B cell (primary cell): ENCODE data around the gene KCNT1. TPM values are rescaled to one million over a fixed set of nuclear protein-coding genes. Genes with fewer than 3 reads are reported as not detected.

Source experiments
- ATAC-seq: fragments of 200-7000 bp; cut with Tn5 transposase; one replicate; pipeline ENCODE4 v1.10.0; 2021; ENCODE audit warnings: low read depth, mild to moderate bottlenecking, moderate number of reproducible peaks, moderate library complexity
- CTCF ChIA-PET: fragments of 350-600 bp; sonication (Branson Sonifier 250); formaldehyde crosslinking; loops from one replicate; lab custom pipeline; 2021; ENCODE audit warnings: antibody characterized with exemption, inconsistent platforms; lab: Charles Lee
- POLR2A ChIA-PET: fragments of 350-600 bp; sonication (Branson Sonifier 250); formaldehyde crosslinking; loops from one replicate; lab custom pipeline; 2021; ENCODE audit warnings: antibody characterized with exemption; lab: Charles Lee
- DNase-seq: peaks from one replicate; pipeline ENCODE4 v3.0.0; 2013
- H2AFZ ChIP-seq: 2 replicates; pipeline ENCODE4 v1.6.1; 2012; ENCODE audit warnings: mild to moderate bottlenecking, low read depth, low read length; ENCODE audit not compliant: insufficient read depth, poor library complexity, severe bottlenecking
- H3K27ac ChIP-seq, 2 donors: 1 replicate in 1 of 2; 2 replicates in 1 of 2; pipeline ENCODE4 v1.5.1; 2012 to 2013; ENCODE audit warnings: low read length in 2 of 2, mild to moderate bottlenecking in 2 of 2, moderate library complexity in 1 of 2
- H3K27me3 ChIP-seq, 4 experiments: fragments of 200-600 bp in 1 of 4; sonication (generic) in 1 of 4; replicated peaks in 1 of 4; 1 replicate in 2 of 4; 2 replicates in 2 of 4; pipeline versions ENCODE4 v1.6.1 to v1.7.0; 2013 to 2016; ENCODE audit warnings: low read length in 3 of 4, mild to moderate bottlenecking in 2 of 4, mixed read lengths in 1 of 4, moderate library complexity in 1 of 4; ENCODE audit not compliant: insufficient read depth in 4 of 4, control insufficient read depth in 3 of 4; ENCODE audit errors: control extremely low read depth in 1 of 4
- H3K36me3 ChIP-seq, 2 experiments: replicated peaks in 1 of 2; 1 replicate in 1 of 2; 2 replicates in 1 of 2; pipeline versions ENCODE4 v1.6.1 to v1.7.1; 2013; ENCODE audit warnings: low read length in 1 of 2; ENCODE audit not compliant: insufficient read depth in 2 of 2, control insufficient read depth in 1 of 2; ENCODE audit errors: control extremely low read depth in 1 of 2, extremely low read depth in 1 of 2
- H3K4me1 ChIP-seq, 2 donors: fragments of 200-600 bp in 1 of 2; sonication (generic) in 1 of 2; 1 replicate in 1 of 2; 2 replicates in 1 of 2; pipeline versions ENCODE4 v1.5.1 to v1.6.1; 2013 to 2017; ENCODE audit warnings: low read length in 2 of 2; ENCODE audit not compliant: control insufficient read depth in 2 of 2, insufficient read depth in 2 of 2
- H3K4me2 ChIP-seq: replicated peaks from 2 replicates; pipeline ENCODE3; 2012; ENCODE audit warnings: mild to moderate bottlenecking, low read depth, low read length; ENCODE audit not compliant: poor library complexity, severe bottlenecking
- H3K4me3 ChIP-seq, 5 experiments: fragments of 200-600 bp in 1 of 5; sonication (generic) in 1 of 5; 1 replicate in 3 of 5; 2 replicates in 2 of 5; pipeline versions ENCODE4 v1.5.1 to v1.7.0; 2011 to 2016; ENCODE audit warnings: low read length in 4 of 5, mild to moderate bottlenecking in 4 of 5, low read depth in 2 of 5, control low read depth in 1 of 5, moderate library complexity in 1 of 5; ENCODE audit not compliant: insufficient read depth in 1 of 5; ENCODE audit errors: control extremely low read depth in 1 of 5, extremely low read depth in 1 of 5
- H3K79me2 ChIP-seq: fragments of 200-600 bp; sonication (generic); one replicate; pipeline ENCODE4 v1.6.0; 2016; ENCODE audit warnings: low read length; ENCODE audit not compliant: control insufficient read depth, insufficient read depth
- H3K9ac ChIP-seq: fragments of 200-600 bp; sonication (generic); 2 replicates; pipeline ENCODE4 v1.6.1; 2017; ENCODE audit warnings: mild to moderate bottlenecking, low read length, moderate library complexity
- H3K9me3 ChIP-seq, 3 donors: one replicate each; pipeline versions ENCODE4 v1.6.1 to v1.7.1; 2013; ENCODE audit warnings: low read length in 2 of 3; ENCODE audit not compliant: control insufficient read depth in 2 of 3, insufficient read depth in 1 of 3; ENCODE audit errors: control extremely low read depth in 1 of 3
- H4K20me1 ChIP-seq: 2 replicates; pipeline ENCODE4 v1.6.0; 2012; ENCODE audit warnings: mild to moderate bottlenecking, low read length; ENCODE audit not compliant: insufficient read depth, control insufficient read depth, poor library complexity, severe bottlenecking
- H3K27ac Mint-ChIP-seq: one replicate; pipeline ENCODE4 v1.8.0; 2021; ENCODE audit warnings: mixed read lengths
- H3K27me3 Mint-ChIP-seq: one replicate; pipeline ENCODE4 v1.8.0; 2021; ENCODE audit warnings: mixed read lengths
- H3K4me1 Mint-ChIP-seq: one replicate; pipeline ENCODE4 v1.8.0; 2021; ENCODE audit warnings: mixed read lengths
- H3K4me3 Mint-ChIP-seq: one replicate; pipeline ENCODE4 v1.8.0; 2021; ENCODE audit warnings: mixed read lengths
- H3K9me3 Mint-ChIP-seq: one replicate; pipeline ENCODE4 v1.8.0; 2022; ENCODE audit warnings: mixed read lengths; ENCODE audit not compliant: insufficient read depth
- EZH2 ChIP-seq: IDR thresholded peaks from 2 replicates; pipeline ENCODE4 v1.6.1; 2012; ENCODE audit warnings: borderline replicate concordance, low read depth, mild to moderate bottlenecking, moderate library complexity, low read length; ENCODE audit not compliant: insufficient read depth, poor library complexity, severe bottlenecking
- WGBS: methylation state at CpG from one replicate; pipeline ENCODE4 v1.1.5; 2013; ENCODE audit warnings: missing lambda C conversion rate; ENCODE audit not compliant: insufficient coverage; 5-methylcytosine and 5-hydroxymethylcytosine counted together
- intact Hi-C: fragments of 100-400 bp; cut with micrococcal nuclease; formaldehyde crosslinking; loops from one replicate; pipeline ENCODE4 v1.10.0; 2022
- polyA plus RNA-seq: library from polyadenylated mRNA; depleted of rRNA; stranded (reverse); fragments of >200 nt; gene quantifications from 2 replicates; pipeline ENCODE4 v1.2.3, GENCODE V29; 2012
- total RNA-seq, 2 donors: library from RNA; stranded (reverse); fragments of 120-200 nt in 1 of 2; gene quantifications; 1 replicate in 1 of 2; 2 replicates in 1 of 2; pipeline versions ENCODE4 v1.2.3 to v1.2.4, GENCODE V29; 2013 to 2022
- TF ChIP-seq, protein P1 (sequence below): fragments of 200-600 bp; IDR thresholded peaks from one replicate; pipeline ENCODE4 v1.8.0; 2022; ENCODE audit warnings: antibody characterized with exemption, mild to moderate bottlenecking

KCNT1 gene
- total and polyA plus RNA-seq, 2 donors (not counting 1 experiment from before 2014, with no cell fraction given), result not detected

GRCh38 chr9:135786146-135786690 lies 84.2 kb downstream of the KCNT1 start:
- intact Hi-C loops, result no loop called here
- H3K36me3 ChIP-seq, result no peaks in the 10 kb centered on the region
- no peaks in the 10 kb centered on the region for H3K79me2 ChIP-seq
- H3K9ac ChIP-seq, result no peak overlapping the region
- Mint-ChIP-seq H3K4me1 (no peaks in the 10 kb centered on the region), H3K4me3 (no peak overlapping the region), H3K9me3 (no peaks in the 10 kb centered on the region), H3K27ac (no peak overlapping the region), H3K27me3 (no peaks in the 10 kb centered on the region)
- ATAC-seq, result no peak
- no peak overlapping the region for H3K27ac ChIP-seq
- CTCF ChIA-PET, result no interaction called here
- no peaks in the 10 kb centered on the region for H4K20me1 ChIP-seq
- no peaks in the 10 kb centered on the region for H3K9me3 ChIP-seq
- POLR2A ChIA-PET, result no interaction called here
- no peak overlapping the region for H2AFZ ChIP-seq
- 90% methylated on average over 44 of the region's 44 CpGs for WGBS
- no peaks in the 10 kb centered on the region for H3K27me3 ChIP-seq
- no peak overlapping the region for H3K4me2 ChIP-seq
- no peak for DNase-seq
- TF ChIP-seq, protein P1, sequence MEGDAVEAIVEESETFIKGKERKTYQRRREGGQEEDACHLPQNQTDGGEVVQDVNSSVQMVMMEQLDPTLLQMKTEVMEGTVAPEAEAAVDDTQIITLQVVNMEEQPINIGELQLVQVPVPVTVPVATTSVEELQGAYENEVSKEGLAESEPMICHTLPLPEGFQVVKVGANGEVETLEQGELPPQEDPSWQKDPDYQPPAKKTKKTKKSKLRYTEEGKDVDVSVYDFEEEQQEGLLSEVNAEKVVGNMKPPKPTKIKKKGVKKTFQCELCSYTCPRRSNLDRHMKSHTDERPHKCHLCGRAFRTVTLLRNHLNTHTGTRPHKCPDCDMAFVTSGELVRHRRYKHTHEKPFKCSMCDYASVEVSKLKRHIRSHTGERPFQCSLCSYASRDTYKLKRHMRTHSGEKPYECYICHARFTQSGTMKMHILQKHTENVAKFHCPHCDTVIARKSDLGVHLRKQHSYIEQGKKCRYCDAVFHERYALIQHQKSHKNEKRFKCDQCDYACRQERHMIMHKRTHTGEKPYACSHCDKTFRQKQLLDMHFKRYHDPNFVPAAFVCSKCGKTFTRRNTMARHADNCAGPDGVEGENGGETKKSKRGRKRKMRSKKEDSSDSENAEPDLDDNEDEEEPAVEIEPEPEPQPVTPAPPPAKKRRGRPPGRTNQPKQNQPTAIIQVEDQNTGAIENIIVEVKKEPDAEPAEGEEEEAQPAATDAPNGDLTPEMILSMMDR, result no peak
- no peak for TF ChIP-seq EZH2
- no peaks in the 10 kb centered on the region for H3K4me1 ChIP-seq
- H3K4me3 ChIP-seq, result no peak overlapping the region

GRCh38 chr9:135787317-135787716 lies 85.3 kb downstream of the KCNT1 start:
- no peaks in the 10 kb centered on the region for H3K36me3 ChIP-seq
- DNase-seq, result no peak
- no peak overlapping the region for H3K9ac ChIP-seq
- H3K27ac Mint-ChIP-seq, result no peak overlapping the region
- no peaks in the 10 kb centered on the region for H3K4me1 Mint-ChIP-seq
- no peaks in the 10 kb centered on the region for H3K9me3 ChIP-seq
- TF ChIP-seq EZH2, result no peak
- TF ChIP-seq, protein P1, result no peak
- no peaks in the 10 kb centered on the region for H3K4me1 ChIP-seq
- intact Hi-C loops, result no loop called here
- no peaks in the 10 kb centered on the region for H3K27me3 Mint-ChIP-seq
- CTCF ChIA-PET, result interaction anchor here (0.6 kb wide), 1 partner anchor 418 kb away, joined by 3 read pairs; no protein-coding TSS in a partner anchor
- H3K9me3 Mint-ChIP-seq, result no peaks in the 10 kb centered on the region
- H4K20me1 ChIP-seq, result no peaks in the 10 kb centered on the region
- H3K27ac ChIP-seq, result no peak overlapping the region
- no peaks in the 10 kb centered on the region for H3K79me2 ChIP-seq
- no peaks in the 10 kb centered on the region for H3K27me3 ChIP-seq
- 81% methylated on average over 16 of the region's 16 CpGs for WGBS
- H3K4me2 ChIP-seq, result no peak overlapping the region
- no peak overlapping the region for H3K4me3 ChIP-seq
- no peak overlapping the region for H3K4me3 Mint-ChIP-seq
- ATAC-seq, result no peak
- POLR2A ChIA-PET, result no interaction called here
- no peak overlapping the region for H2AFZ ChIP-seq
